ENCODE measurements around the gene GSK3A. TPM values are rescaled to one million over a fixed set of nuclear protein-coding genes. Genes with fewer than 3 reads are reported as not detected.

The GSK3A gene
- total and polyA plus RNA-seq, 7 donors = 48.7 to 117 (median 64.8) TPM

GRCh38 chr19:42189133-42189532 is 53.3 kb downstream of the GSK3A start:
- 52 to 61% (median 55%) methylated on average over 3 of the region's 3 CpGs for WGBS, 3 donors
- peaks cover 0 to 3% (median 0%) of the 10 kb centered on the region in 3 donors for H3K27me3 ChIP-seq (ENCODE audit: insufficient read depth in 3 of 3, low read length in 2 of 3)
- intact Hi-C loops (cut with DNase I) = no loop called here
- H3K9me3 ChIP-seq = peaks cover 6% of the 10 kb centered on the region
- ATAC-seq (no peak), DNase-seq (no peak)
- H3K36me3 ChIP-seq (ENCODE audit: insufficient read depth in 1 of 2, low read depth in 1 of 2) = no peaks in the 10 kb centered on the region
- no peak overlapping the region for H3K27ac ChIP-seq
- no peak for TF ChIP-seq CTCF (IDR thresholded peaks at IDR 0.05)
- H3K4me3 ChIP-seq = no peak overlapping the region
- H3K4me1 ChIP-seq = no peaks in the 10 kb centered on the region

- intact Hi-C loops (cut with DNase I) = no loop called here
These were observed 53.7 kb downstream of the GSK3A start for GRCh38 chr19:42188665-42189064.

GRCh38 chr19:42185277-42185676 is 57.1 kb downstream of the GSK3A start:
- Histone ChIP-seq H3K4me3 (no peak overlapping the region), H3K4me1 (no peaks in the 10 kb centered on the region), H3K27me3 (ENCODE audit: insufficient read depth in 3 of 3, low read length in 2 of 3) (peaks cover 2 to 31% (median 3%) of the 10 kb centered on the region in 3 donors), H3K36me3 (ENCODE audit: insufficient read depth in 1 of 2, low read depth in 1 of 2) (no peaks in the 10 kb centered on the region), H3K27ac (no peak overlapping the region), H3K9me3 (no peaks in the 10 kb centered on the region)
- no peak for ATAC-seq
- intact Hi-C loops (cut with DNase I) = loop anchor here in 1 of 2 donors (2.0 kb wide), 2 partner anchors 52 to 76 kb away; partner anchors contain the start of gene POU2F2
- TF ChIP-seq CTCF (IDR thresholded peaks at IDR 0.05) = no peak
- no peak for DNase-seq

More at GRCh38 chr19:42188665-42189064, 53.7 kb downstream of the GSK3A start:
- 70 to 78% (median 73%) methylated on average over 1 of the region's 1 CpG for WGBS, 3 donors
- DNase-seq = no peak
- no peak for TF ChIP-seq CTCF (IDR thresholded peaks at IDR 0.05)
- ATAC-seq = no peak
- H3K27me3 ChIP-seq (ENCODE audit: insufficient read depth in 3 of 3, low read length in 2 of 3) = peaks cover 0 to 3% (median 0%) of the 10 kb centered on the region in 3 donors
- peaks cover 5% of the 10 kb centered on the region for H3K9me3 ChIP-seq
- no peak overlapping the region for H3K4me3 ChIP-seq
- no peaks in the 10 kb centered on the region for H3K36me3 ChIP-seq (ENCODE audit: insufficient read depth in 1 of 2, low read depth in 1 of 2)
- no peaks in the 10 kb centered on the region for H3K4me1 ChIP-seq
- H3K27ac ChIP-seq = no peak overlapping the region

GRCh38 chr19:42184401-42184861 is 58.0 kb downstream of the GSK3A start:
- Histone ChIP-seq H3K36me3 (ENCODE audit: insufficient read depth in 1 of 2, low read depth in 1 of 2) (no peaks in the 10 kb centered on the region), H3K27me3 (ENCODE audit: insufficient read depth in 3 of 3, low read length in 2 of 3) (peaks cover 3 to 39% (median 3%) of the 10 kb centered on the region in 3 donors), H3K9me3 (no peaks in the 10 kb centered on the region), H3K4me1 (no peaks in the 10 kb centered on the region), H3K27ac (no peak overlapping the region), H3K4me3 (no peak overlapping the region)
- intact Hi-C loops (cut with DNase I) = loop anchor here in 1 of 2 donors (2.0 kb wide), 2 partner anchors 52 to 76 kb away; partner anchors contain the start of gene POU2F2
- TF ChIP-seq CTCF (IDR thresholded peaks at IDR 0.05) = peak; percentile 76
- DNase-seq (peak; percentile 72 to 80), ATAC-seq (peak; percentile 46 to 78 (median 66))
- 0 to 20% (median 5%) methylated on average over 1 of the region's 1 CpG for WGBS, 3 donors

Other genes starting within 250 kb of the GSK3A start
- under 1 TPM in 2 of 4 donors, not detected in 2; 0.15 to 0.24 TPM for gene ATP1A3, start 248.4 kb downstream of the GSK3A start, total RNA-seq
- under 1 TPM in 2 of 3 donors, not detected in 1; 0.12 to 0.17 TPM for gene ATP1A3, start 248.4 kb downstream of the GSK3A start, polyA plus RNA-seq
- gene GRIK5, start 172.4 kb downstream of the GSK3A start, total RNA-seq = under 1 TPM; 0.42 to 0.88 (median 0.54) TPM
- under 1 TPM; 0.26 to 0.45 (median 0.29) TPM for gene GRIK5, start 172.4 kb downstream of the GSK3A start, polyA plus RNA-seq
- 10 to 100 TPM in 2 of 4 donors, 1 to 10 TPM in 2; 8.7 to 11.2 (median 9.8) TPM for gene ZNF574, start 166.4 kb downstream of the GSK3A start, total RNA-seq
- gene ZNF574, start 166.4 kb downstream of the GSK3A start, polyA plus RNA-seq = 1 to 10 TPM; 6.4 to 8.4 (median 6.9) TPM
- under 1 TPM; 0.30 to 0.86 (median 0.58) TPM for gene POU2F2, start 110.2 kb downstream of the GSK3A start, total RNA-seq
- gene POU2F2, start 110.2 kb downstream of the GSK3A start, polyA plus RNA-seq = under 1 TPM; 0.14 to 0.46 (median 0.26) TPM
- gene DEDD2, start 24.9 kb downstream of the GSK3A start, total RNA-seq = 10 to 100 TPM in 3 of 4 donors, 1 to 10 TPM in 1; 8.8 to 22.5 (median 11.6) TPM
- gene DEDD2, start 24.9 kb downstream of the GSK3A start, polyA plus RNA-seq = 10 to 100 TPM; 11.6 to 26.1 (median 20.5) TPM
- 1 to 10 TPM; 4.2 to 7.9 (median 6.0) TPM for gene ZNF526, start 22.3 kb downstream of the GSK3A start, total RNA-seq
- gene ZNF526, start 22.3 kb downstream of the GSK3A start, polyA plus RNA-seq = 1 to 10 TPM; 3.4 to 7.4 (median 5.0) TPM
- 10 to 100 TPM; 10.0 to 13.5 (median 11.8) TPM for gene ERF, start 12.5 kb upstream of the GSK3A start, total RNA-seq
- 10 to 100 TPM in 2 of 3 donors, 1 to 10 TPM in 1; 7.1 to 11.7 (median 11.4) TPM for gene ERF, start 12.5 kb upstream of the GSK3A start, polyA plus RNA-seq
- gene CIC, start 26.6 kb upstream of the GSK3A start, total RNA-seq = 10 to 100 TPM; 28.8 to 55.0 (median 44.2) TPM
- gene CIC, start 26.6 kb upstream of the GSK3A start, polyA plus RNA-seq = 10 to 100 TPM; 17.1 to 39.3 (median 18.1) TPM
- gene PRR19, start 59.5 kb upstream of the GSK3A start, total RNA-seq = under 1 TPM in 2 of 4 donors, not detected in 2; 0.19 to 0.51 TPM
- gene PRR19, start 59.5 kb upstream of the GSK3A start, polyA plus RNA-seq = under 1 TPM; 0.17 to 0.73 (median 0.60) TPM
- gene PAFAH1B3, start 60.0 kb upstream of the GSK3A start, total RNA-seq = 1 to 10 TPM; 4.0 to 7.4 (median 6.4) TPM
- gene PAFAH1B3, start 60.0 kb upstream of the GSK3A start, polyA plus RNA-seq = 10 to 100 TPM; 12.8 to 17.1 (median 14.8) TPM
- gene TMEM145, start 70.7 kb upstream of the GSK3A start, total RNA-seq = 1 to 10 TPM in 1 of 4 donors, under 1 TPM in 2, not detected in 1; 0.50 to 1.1 (median 0.52) TPM
- 1 to 10 TPM in 1 of 3 donors, under 1 TPM in 2; 0.21 to 2.5 (median 0.57) TPM for gene TMEM145, start 70.7 kb upstream of the GSK3A start, polyA plus RNA-seq
- 10 to 100 TPM in 3 of 4 donors, 1 to 10 TPM in 1; 7.9 to 21.1 (median 16.8) TPM for gene MEGF8, start 83.0 kb upstream of the GSK3A start, total RNA-seq
- 1 to 10 TPM; 3.3 to 8.1 (median 4.3) TPM for gene MEGF8, start 83.0 kb upstream of the GSK3A start, polyA plus RNA-seq
- gene CNFN, start 147.7 kb upstream of the GSK3A start, total RNA-seq = not detected
- gene CNFN, start 147.7 kb upstream of the GSK3A start, polyA plus RNA-seq = 1 to 10 TPM in 1 of 3 donors, under 1 TPM in 2; 0.24 to 1.0 (median 0.84) TPM
- gene LIPE, start 184.8 kb upstream of the GSK3A start, total RNA-seq = 10 to 100 TPM in 2 of 4 donors, 1 to 10 TPM in 2; 5.3 to 27.7 (median 10.5) TPM
- gene LIPE, start 184.8 kb upstream of the GSK3A start, polyA plus RNA-seq = 10 to 100 TPM in 1 of 3 donors, 1 to 10 TPM in 2; 6.4 to 14.2 (median 9.3) TPM
- gene CXCL17, start 200.3 kb upstream of the GSK3A start, total RNA-seq = not detected
- under 1 TPM in 2 of 3 donors, not detected in 1; 0.05 to 0.11 TPM for gene CXCL17, start 200.3 kb upstream of the GSK3A start, polyA plus RNA-seq